Measurements from ENCODE around the gene POLD1.
A peak's percentile ranks its signal among the peaks of the same experiment; 100 is the strongest.
"Not testable (repeated sequence)": the region's sequence is repeated elsewhere in the genome, so short reads cannot be mapped to it uniquely, and the experiment has no call there.

POLD1 gene

GRCh38 chr19:50383852-50384684, at the start of gene POLD1:
TSS of gene POLD1 (plus strand) at chr19:50384347. CDS start at chr19:50398852, 14,505 bp downstream.
- DNase-seq, result peak; percentile 99

- DNase-seq, result no peak
Observed at GRCh38 chr19:50334741-50335421, 49.3 kb upstream of the POLD1 start.

DNA sequence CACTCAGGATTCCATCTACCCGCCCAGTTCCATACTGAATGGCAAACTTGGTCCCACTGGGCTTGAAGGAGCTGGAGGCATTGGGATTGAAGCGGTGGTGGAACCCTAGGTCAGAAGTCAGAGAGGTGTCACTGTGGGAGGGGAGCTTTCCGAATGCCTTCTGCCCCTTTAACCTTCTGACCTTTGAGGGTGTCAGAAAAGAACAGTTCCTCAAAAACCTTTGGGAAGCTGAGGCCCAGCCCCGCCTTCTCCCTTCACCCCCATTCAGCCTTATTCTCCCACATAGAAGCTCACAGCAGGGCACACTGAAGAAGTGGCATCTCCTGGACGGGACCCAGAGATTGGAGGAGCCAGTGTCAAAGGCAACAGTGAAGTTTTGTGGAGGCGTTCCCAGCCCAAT, 47.1 kb upstream of the POLD1 start:
- DNase-seq, result not testable (repeated sequence)

- DNase-seq, result no peak
Observed at GRCh38 chr19:50340331-50340730, 43.8 kb upstream of the POLD1 start.

GRCh38 chr19:50341091-50341564, 43.0 kb upstream of the POLD1 start:
- no peak for DNase-seq

DNA sequence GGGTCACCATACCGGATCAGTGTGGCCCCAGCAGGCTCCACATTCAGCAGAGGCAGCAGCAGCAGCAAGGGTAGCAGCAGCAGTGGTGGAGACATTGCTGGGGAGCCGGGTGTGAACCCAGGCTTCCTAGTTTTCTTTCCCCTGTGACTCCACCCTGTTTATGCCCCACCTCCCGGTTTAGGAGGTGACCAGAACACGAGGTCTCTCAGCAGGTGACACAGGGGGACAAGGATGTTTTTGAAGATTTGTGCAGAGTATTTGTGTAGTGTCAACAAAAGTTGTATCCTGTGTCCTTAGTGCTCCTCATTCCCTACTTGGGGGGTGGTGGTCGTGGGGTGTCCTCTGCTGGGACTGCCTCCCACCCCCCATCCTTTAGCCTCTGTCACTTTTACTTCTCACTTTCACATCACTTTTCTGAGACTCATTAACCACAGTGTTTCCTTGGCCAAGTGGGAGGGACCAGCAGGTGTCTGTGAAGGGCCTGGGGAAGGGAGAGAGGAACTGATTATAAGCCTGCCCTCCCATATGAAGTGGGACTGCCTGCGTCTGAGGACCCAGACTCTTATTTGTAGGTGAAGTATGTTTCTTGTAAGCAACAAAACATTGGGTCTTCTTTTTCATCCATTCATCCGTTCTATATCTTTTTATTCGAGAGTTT, 39.4 kb upstream of the POLD1 start:
- DNase-seq, result no peak

GRCh38 chr19:50347089-50347581, 37.0 kb upstream of the POLD1 start:
- not testable (repeated sequence) for DNase-seq

DNA sequence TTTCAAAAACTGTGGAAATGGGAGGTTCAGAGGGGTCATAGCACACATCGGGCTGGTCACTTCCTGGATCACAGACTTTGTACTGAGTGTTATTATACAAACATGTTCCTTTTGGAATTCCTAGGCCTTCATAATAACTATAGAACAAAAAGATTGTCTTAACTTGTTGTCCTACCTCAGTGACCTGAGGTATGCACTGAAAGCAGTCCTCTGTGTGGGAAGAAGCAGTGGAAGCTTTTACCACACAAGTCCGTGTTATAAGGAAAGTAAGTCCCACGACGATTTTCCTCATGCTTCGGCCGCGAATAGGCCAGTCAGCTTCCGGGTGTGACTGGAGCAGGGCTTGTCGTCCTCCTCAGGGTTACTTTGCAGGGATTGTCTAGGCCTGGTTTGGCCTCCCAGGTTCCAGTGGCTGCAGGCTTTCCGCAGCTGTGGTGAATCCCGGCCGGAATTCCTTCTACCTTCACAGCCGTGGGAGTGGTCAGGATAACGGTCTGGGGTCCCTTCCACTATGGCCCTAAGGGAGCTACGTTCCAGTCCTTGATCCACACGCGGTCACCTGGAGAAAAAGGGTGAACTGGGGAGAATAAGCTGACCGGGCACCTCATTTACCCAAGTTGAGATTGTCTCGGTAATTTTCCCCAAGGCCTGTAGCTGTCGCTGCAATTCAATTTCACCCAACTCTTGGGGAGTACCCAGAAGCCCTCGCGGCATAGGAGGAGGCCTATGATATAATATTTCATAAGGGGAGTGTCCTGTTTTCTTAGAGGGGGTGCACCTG, 34.7 kb upstream of the POLD1 start:
- DNase-seq, result no peak

GRCh38 chr19:50352242-50352641, 31.9 kb upstream of the POLD1 start:
- DNase-seq, result no peak

DNA sequence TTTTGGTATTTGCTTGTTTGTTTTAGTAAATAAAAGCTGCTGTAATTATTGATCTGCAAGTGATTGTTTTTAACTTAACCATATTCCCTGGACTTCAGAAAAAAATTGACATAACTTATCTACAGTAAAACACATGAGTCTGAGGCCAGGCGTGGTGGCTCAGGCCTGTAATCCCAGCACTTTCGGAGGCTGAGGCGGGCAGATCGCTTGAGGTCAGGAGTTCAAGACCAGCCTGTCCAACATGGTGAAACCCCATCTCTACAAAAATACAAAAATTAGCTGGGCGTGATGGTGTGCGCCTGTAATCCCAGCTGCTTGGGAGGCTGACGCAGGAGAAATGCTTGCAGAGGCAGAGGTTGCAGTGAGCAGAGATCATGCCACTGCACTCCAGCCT, 30.7 kb upstream of the POLD1 start:
- DNase-seq, result not testable (repeated sequence)

DNA sequence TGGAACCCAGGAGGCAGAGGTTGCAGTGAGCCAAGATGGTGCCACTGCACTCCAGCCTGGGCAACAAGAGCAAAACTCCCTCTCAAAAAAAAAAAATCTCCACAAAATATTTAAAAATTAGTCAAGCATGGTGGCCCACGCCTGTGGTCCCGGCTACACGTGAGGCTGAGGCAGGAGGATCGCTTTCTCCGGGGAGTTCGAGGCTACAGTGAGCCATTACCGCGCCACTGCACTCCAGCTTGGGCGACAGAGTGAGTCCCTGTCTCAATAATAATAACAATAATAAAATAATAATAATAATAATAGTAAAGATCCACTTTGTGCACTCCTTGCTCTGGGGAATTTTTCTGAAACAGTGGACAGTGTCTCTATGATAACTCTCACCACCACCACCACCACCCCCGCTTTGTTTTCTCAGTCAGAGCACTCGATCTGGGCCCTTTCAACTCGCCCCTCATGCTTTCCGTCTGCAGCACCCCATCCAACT, 27.4 kb upstream of the POLD1 start:
- no peak for DNase-seq

GRCh38 chr19:50357178-50358100, 26.7 kb upstream of the POLD1 start:
- peak; percentile 81 for DNase-seq

GRCh38 chr19:50358483-50359327, 25.4 kb upstream of the POLD1 start:
- peak; percentile 79 for DNase-seq

GRCh38 chr19:50359328-50359818, 24.8 kb upstream of the POLD1 start:
- DNase-seq, result no peak

GRCh38 chr19:50361290-50362029, 22.7 kb upstream of the POLD1 start:
- DNase-seq, result no peak

GRCh38 chr19:50362030-50362412, 22.1 kb upstream of the POLD1 start:
- no peak for DNase-seq

DNA sequence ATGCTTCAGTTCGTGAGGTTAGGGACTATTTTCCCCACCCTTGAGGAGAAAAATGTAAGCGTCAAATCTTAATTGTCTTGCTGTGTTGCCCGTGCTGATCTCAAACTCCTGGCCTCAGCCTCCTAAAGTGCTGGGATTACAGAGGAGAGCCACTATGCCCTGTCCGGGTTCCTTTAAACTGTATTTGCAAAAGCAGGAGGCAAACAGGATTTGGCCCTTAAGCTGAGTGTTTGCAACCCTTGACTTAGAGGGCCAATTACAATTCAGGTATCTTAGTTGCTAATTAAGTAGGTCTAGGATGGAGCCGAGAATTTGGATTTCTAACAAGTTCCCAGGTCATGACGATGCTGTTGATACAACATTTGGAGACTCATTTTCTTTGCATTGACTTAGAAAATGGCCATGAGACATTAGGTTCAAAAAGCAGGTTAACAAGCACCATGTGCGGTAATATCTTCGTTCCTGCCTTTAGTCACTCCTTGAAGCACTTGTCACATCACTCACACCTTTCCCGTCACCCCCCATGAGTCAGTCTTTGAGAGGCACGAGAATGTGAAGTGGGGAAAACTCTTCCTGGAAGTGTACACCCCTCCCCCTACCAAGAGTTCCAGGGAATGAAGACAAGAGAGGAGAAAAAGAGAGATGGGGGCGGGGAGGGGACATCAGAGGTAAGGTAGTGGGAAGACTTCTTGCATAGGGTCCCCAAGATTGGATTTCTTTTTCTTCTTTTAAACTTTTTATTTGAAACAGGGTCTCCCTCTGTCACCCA, 21.3 kb upstream of the POLD1 start:
- no peak for DNase-seq

All from activated CD4-positive, CD25-positive, alpha-beta regulatory T cell treated with anti-CD3 and anti-CD28 coated beads, Interleukin-2, amount 50 U/mL, for 72 hours (primary cell).